Measurements from ENCODE around the gene PI4KA. TPM values are rescaled to one million over a fixed set of nuclear protein-coding genes. Genes with fewer than 3 reads are reported as not detected.

PI4KA gene
- total and polyA plus RNA-seq, 10 donors, result 29.8 to 143 (median 108) TPM

DNA sequence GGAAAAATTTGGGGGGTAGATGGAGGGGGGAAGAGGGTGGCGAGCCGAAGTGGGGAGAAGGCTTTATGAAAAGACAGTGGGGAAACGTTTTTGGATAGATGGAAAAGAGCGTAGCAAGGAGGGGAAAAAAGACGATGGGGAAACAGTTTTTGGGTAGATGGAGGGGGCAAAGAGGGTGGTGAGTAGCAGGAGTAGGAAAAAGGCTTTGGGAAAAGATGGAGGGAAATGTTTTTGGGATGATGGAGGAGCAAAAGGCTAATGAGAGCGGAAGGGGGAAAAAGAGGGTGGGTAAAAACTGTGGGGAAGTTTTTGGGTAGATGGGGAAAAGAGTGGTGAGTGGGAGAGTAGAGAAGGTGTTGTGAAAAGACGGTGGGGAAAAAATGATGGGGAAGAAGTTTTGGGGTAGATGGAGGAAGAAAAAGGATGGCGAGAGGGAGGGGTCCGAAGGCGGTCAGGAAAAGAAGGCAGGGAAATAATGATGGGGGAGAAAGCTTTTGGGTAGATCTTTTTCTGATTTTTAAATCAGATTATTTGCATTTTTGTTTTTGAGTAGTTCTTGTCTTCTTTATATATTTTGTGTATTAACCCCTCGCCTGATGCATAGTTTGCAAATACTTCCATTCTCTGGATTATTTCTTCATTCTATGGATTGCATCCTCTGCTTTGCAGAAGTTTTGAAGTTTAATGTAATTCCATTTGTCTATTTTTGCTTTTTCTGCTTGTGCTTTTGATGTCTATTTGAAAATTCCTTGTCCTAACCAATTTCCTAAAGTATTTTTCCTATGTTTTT lies 200.0 kb downstream of the PI4KA start:
- Histone ChIP-seq H3K4me3 (no peak overlapping the region), H3K4me1 (no peaks in the 10 kb centered on the region), H3K27ac (no peak overlapping the region), H3K27me3 (replicated peaks in 1 of 7) (peaks cover 0 to 18% (median 0%) of the 10 kb centered on the region in 7 donors), H3K36me3 (no peaks in the 10 kb centered on the region), H3K9me3 (peaks cover 0 to 13% (median 10%) of the 10 kb centered on the region in 8 donors)
- intact Hi-C loops (cut with DNase I; ENCODE audit: low total_unique reads), result no loop called here
- no peak for TF ChIP-seq POLR2A (IDR thresholded peaks at IDR 0.05)
- no peak for TF ChIP-seq POLR2AphosphoS5 (IDR thresholded peaks at IDR 0.05)
- no peak for TF ChIP-seq CTCF (IDR thresholded peaks at IDR 0.05 in 8 of 11, conservative IDR thresholded peaks at IDR 0.05 in 3 of 11)
- no peak for DNase-seq
- 74 to 86% (median 82%) methylated on average over 11 of the region's 11 CpGs for WGBS, 5 donors

GRCh38 chr22:20657963-20658362 lies 200.6 kb downstream of the PI4KA start:
- intact Hi-C loops (cut with DNase I; ENCODE audit: low total_unique reads), result no loop called here
- no peaks in the 10 kb centered on the region for H3K36me3 ChIP-seq
- DNase-seq, result no peak
- TF ChIP-seq POLR2AphosphoS5 (IDR thresholded peaks at IDR 0.05) (no peak), POLR2A (IDR thresholded peaks at IDR 0.05) (no peak), CTCF (IDR thresholded peaks at IDR 0.05 in 8 of 11, conservative IDR thresholded peaks at IDR 0.05 in 3 of 11) (no peak)
- peaks cover 0 to 7% (median 4%) of the 10 kb centered on the region in 8 donors for H3K9me3 ChIP-seq
- 64 to 78% (median 74%) methylated on average over 5 of the region's 5 CpGs for WGBS, 5 donors
- H3K4me3 ChIP-seq, result no peak overlapping the region
- no peaks in the 10 kb centered on the region for H3K4me1 ChIP-seq
- H3K27ac ChIP-seq, result no peak overlapping the region
- peaks cover 0 to 15% (median 0%) of the 10 kb centered on the region in 7 donors for H3K27me3 ChIP-seq (replicated peaks in 1 of 7)

Other genes with a start within 250 kb of the PI4KA start
- gene SERPIND1, start 84.7 kb downstream of the PI4KA start, total RNA-seq, result under 1 TPM in 1 of 7 donors, not detected in 6; 0.14 TPM
- under 1 TPM; 0.03 to 0.13 (median 0.04) TPM for gene SERPIND1, start 84.7 kb downstream of the PI4KA start, polyA plus RNA-seq
- 10 to 100 TPM; 22.6 to 33.5 (median 28.2) TPM for gene SNAP29, start 196 bp upstream of the PI4KA start, total RNA-seq
- gene SNAP29, start 196 bp upstream of the PI4KA start, polyA plus RNA-seq, result 10 to 100 TPM; 13.7 to 19.5 (median 17.2) TPM
- 10 to 100 TPM; 56.7 to 65.3 (median 58.1) TPM for gene CRKL, start 58.6 kb upstream of the PI4KA start, total RNA-seq
- 10 to 100 TPM; 11.5 to 17.9 (median 12.2) TPM for gene CRKL, start 58.6 kb upstream of the PI4KA start, polyA plus RNA-seq
- 1 to 10 TPM; 3.7 to 8.7 (median 6.1) TPM for gene AIFM3, start 108.4 kb upstream of the PI4KA start, total RNA-seq
- 1 to 10 TPM; 2.0 to 6.0 (median 5.3) TPM for gene AIFM3, start 108.4 kb upstream of the PI4KA start, polyA plus RNA-seq
- 10 to 100 TPM; 52.5 to 76.2 (median 62.6) TPM for gene LZTR1, start 123.5 kb upstream of the PI4KA start, total RNA-seq
- gene LZTR1, start 123.5 kb upstream of the PI4KA start, polyA plus RNA-seq, result 10 to 100 TPM; 21.9 to 44.5 (median 32.6) TPM
- 10 to 100 TPM; 16.7 to 38.7 (median 26.5) TPM for gene THAP7, start 143.3 kb upstream of the PI4KA start, total RNA-seq
- gene THAP7, start 143.3 kb upstream of the PI4KA start, polyA plus RNA-seq, result 10 to 100 TPM; 31.8 to 53.3 (median 47.5) TPM
- gene P2RX6, start 156.4 kb upstream of the PI4KA start, total RNA-seq, result 10 to 100 TPM in 2 of 7 donors, 1 to 10 TPM in 5; 3.2 to 14.4 (median 4.5) TPM
- 1 to 10 TPM in 2 of 3 donors, under 1 TPM in 1; 0.86 to 5.6 (median 2.7) TPM for gene P2RX6, start 156.4 kb upstream of the PI4KA start, polyA plus RNA-seq
- gene SLC7A4, start 173.8 kb upstream of the PI4KA start, total RNA-seq, result under 1 TPM in 4 of 7 donors, not detected in 3; 0.13 to 0.95 (median 0.30) TPM
- under 1 TPM; 0.11 to 0.42 (median 0.29) TPM for gene SLC7A4, start 173.8 kb upstream of the PI4KA start, polyA plus RNA-seq
- gene LRRC74B, start 187.1 kb upstream of the PI4KA start, total RNA-seq, result not detected
- under 1 TPM in 1 of 3 donors, not detected in 2; 0.03 TPM for gene LRRC74B, start 187.1 kb upstream of the PI4KA start, polyA plus RNA-seq

Data from spleen (tissue), 11 donors.